Astrocyte (in vitro differentiated cells and primary cell): ENCODE measurements around the gene DGKH. TPM values are rescaled to one million over a fixed set of nuclear protein-coding genes. Genes with fewer than 3 reads are reported as not detected.
A peak's percentile ranks its signal among the peaks of the same experiment; 100 is the strongest.

Experiments
- DNase-seq: peaks from one replicate; pipeline ENCODE4 v3.0.0-alpha.2; 2010; ENCODE audit warnings: low read depth
- FAIRE-seq: peaks from 2 replicates; lab custom pipeline; 2011; peaks lifted over from hg19 to GRCh38; lab: Jason Lieb, UNC
- H2AFZ ChIP-seq: 2 replicates; pipeline ENCODE4 v1.6.0; 2012; ENCODE audit warnings: low read depth, low read length, inconsistent platforms
- H3K27ac ChIP-seq: 2 replicates; pipeline ENCODE4 v1.5.1; 2011; ENCODE audit warnings: low read depth, low read length, inconsistent platforms
- H3K27me3 ChIP-seq: 2 replicates; pipeline ENCODE4 v1.6.0; 2011; ENCODE audit warnings: low read length, inconsistent platforms; ENCODE audit not compliant: insufficient read depth
- H3K36me3 ChIP-seq: 2 replicates; pipeline ENCODE4 v1.5.1; 2011; ENCODE audit warnings: low read length, inconsistent platforms; ENCODE audit not compliant: insufficient read depth
- H3K4me1 ChIP-seq: 2 replicates; pipeline ENCODE4 v1.5.1; 2011; ENCODE audit warnings: low read length, inconsistent platforms; ENCODE audit not compliant: insufficient read depth
- H3K4me2 ChIP-seq: 2 replicates; pipeline ENCODE4 v1.6.0; 2012; ENCODE audit warnings: low read length, inconsistent platforms
- H3K4me3 ChIP-seq: 2 replicates; pipeline ENCODE4 v1.5.1; 2011; ENCODE audit warnings: low read depth, mild to moderate bottlenecking, low read length, inconsistent platforms; ENCODE audit not compliant: insufficient read depth
- H3K79me2 ChIP-seq: 2 replicates; pipeline ENCODE4 v1.6.0; 2012; ENCODE audit warnings: mild to moderate bottlenecking, low read length, inconsistent platforms; ENCODE audit not compliant: insufficient read depth
- H3K9ac ChIP-seq: 2 replicates; pipeline ENCODE4 v1.6.0; 2012; ENCODE audit warnings: mild to moderate bottlenecking, low read length, inconsistent platforms
- H3K9me3 ChIP-seq: 2 replicates; pipeline ENCODE4 v1.5.1; 2012; ENCODE audit warnings: low read depth, mild to moderate bottlenecking, low read length, inconsistent platforms; ENCODE audit not compliant: insufficient read depth
- H4K20me1 ChIP-seq: 2 replicates; pipeline ENCODE4 v1.6.0; 2012; ENCODE audit warnings: low read length, inconsistent platforms; ENCODE audit not compliant: insufficient read depth
- H3K27ac Mint-ChIP-seq: one replicate; pipeline ENCODE4 v1.8.0; 2021; ENCODE audit warnings: mild to moderate bottlenecking, mixed read lengths; ENCODE audit not compliant: unreplicated experiment
- H3K27me3 Mint-ChIP-seq: one replicate; pipeline ENCODE4 v1.8.0; 2021; ENCODE audit warnings: low read depth, mixed read lengths; ENCODE audit not compliant: unreplicated experiment
- H3K36me3 Mint-ChIP-seq: one replicate; pipeline ENCODE4 v1.8.0; 2021; ENCODE audit warnings: low read depth, mixed read lengths; ENCODE audit not compliant: unreplicated experiment
- H3K4me1 Mint-ChIP-seq: one replicate; pipeline ENCODE4 v1.8.0; 2021; ENCODE audit warnings: low read depth, mixed read lengths; ENCODE audit not compliant: unreplicated experiment
- H3K4me3 Mint-ChIP-seq: one replicate; pipeline ENCODE4 v1.8.0; 2021; ENCODE audit warnings: mild to moderate bottlenecking, moderate library complexity, mixed read lengths; ENCODE audit not compliant: unreplicated experiment
- H3K9me3 Mint-ChIP-seq: one replicate; pipeline ENCODE4 v1.8.0; 2021; ENCODE audit warnings: mild to moderate bottlenecking, mixed read lengths; ENCODE audit not compliant: unreplicated experiment
- CTCF ChIP-seq: IDR thresholded peaks from 2 replicates; pipeline ENCODE4 v1.5.1; 2011; ENCODE audit warnings: low read depth, mild to moderate bottlenecking, inconsistent platforms, low read length, moderate library complexity; ENCODE audit not compliant: insufficient read depth
- EZH2 ChIP-seq: IDR thresholded peaks from 2 replicates; pipeline ENCODE4 v1.6.1; 2012; ENCODE audit warnings: mild to moderate bottlenecking, low read length, inconsistent platforms; ENCODE audit not compliant: insufficient read depth
- total RNA-seq: library from RNA; stranded (reverse); gene quantifications from 2 replicates; pipeline ENCODE4 v1.2.1, GENCODE V29; 2021

The DGKH gene
- total RNA-seq, 1 donor from 2014 or later, result 16.4 TPM

GRCh38 chr13:42046448-42046847 lies 2.0 kb upstream of the DGKH start:
- H3K79me2 ChIP-seq, result peaks cover 76% of the 10 kb centered on the region
- peak overlapping the region; percentile 62 for H3K4me3 Mint-ChIP-seq

GRCh38 chr13:42047561-42048341 lies 697 bp upstream of the DGKH start:
- no peaks in the 10 kb centered on the region for H3K27me3 Mint-ChIP-seq
- no peak for FAIRE-seq
- Histone ChIP-seq H4K20me1 (peaks cover 46% of the 10 kb centered on the region), H3K27me3 (no peaks in the 10 kb centered on the region), H3K4me2 (peak overlapping the region; percentile 96), H3K27ac (peak overlapping the region; percentile 85), H3K4me3 (peak overlapping the region; percentile 94), H3K4me1 (peaks cover 12% of the 10 kb centered on the region), H3K36me3 (no peaks in the 10 kb centered on the region), H3K9me3 (no peaks in the 10 kb centered on the region), H2AFZ (peak overlapping the region; percentile 88), H3K9ac (peak overlapping the region; percentile 88), H3K79me2 (peaks cover 67% of the 10 kb centered on the region)
- peak overlapping the region; percentile 97 for H3K4me3 Mint-ChIP-seq
- no peak for TF ChIP-seq CTCF
- TF ChIP-seq EZH2, result no peak
- H3K36me3 Mint-ChIP-seq, result no peaks in the 10 kb centered on the region
- peak; percentile 65 for DNase-seq
- H3K9me3 Mint-ChIP-seq, result no peaks in the 10 kb centered on the region
- peak overlapping the region; percentile 92 for H3K27ac Mint-ChIP-seq
- H3K4me1 Mint-ChIP-seq, result peaks cover 6% of the 10 kb centered on the region

More at GRCh38 chr13:42046448-42046847, 2.0 kb upstream of the DGKH start:
- Mint-ChIP-seq H3K27me3 (no peaks in the 10 kb centered on the region), H3K9me3 (no peaks in the 10 kb centered on the region), H3K36me3 (no peaks in the 10 kb centered on the region), H3K27ac (no peak overlapping the region), H3K4me1 (peaks cover 8% of the 10 kb centered on the region)
- TF ChIP-seq EZH2 (no peak), CTCF (no peak)
- Histone ChIP-seq H3K4me3 (no peak overlapping the region), H3K36me3 (no peaks in the 10 kb centered on the region), H3K9me3 (no peaks in the 10 kb centered on the region), H3K27me3 (no peaks in the 10 kb centered on the region), H3K9ac (no peak overlapping the region), H2AFZ (no peak overlapping the region), H3K27ac (no peak overlapping the region), H3K4me2 (no peak overlapping the region), H4K20me1 (peaks cover 48% of the 10 kb centered on the region), H3K4me1 (peaks cover 17% of the 10 kb centered on the region)
- no peak for FAIRE-seq
- DNase-seq, result no peak
